ENCODE measurements around the gene SH2B2.

- TF ChIP-seq POLR2A (IDR thresholded peaks at IDR 0.05) (no peak), POLR2AphosphoS5 (IDR thresholded peaks at IDR 0.05; ENCODE audit: insufficient read depth in 1 of 2, low read depth in 1 of 2) (no peak)
These were observed 28.5 kb upstream of the SH2B2 start for GRCh38 chr7:102258073-102258748.
